ENCODE results near the gene MAP2.

MAP2 gene

GRCh38 chr2:209425471-209426071 lies 1.7 kb downstream of the MAP2 start:
- DNase-seq: no peak

- DNase-seq: no peak
Measured at GRCh38 chr2:209426432-209426831, 2.6 kb downstream of the MAP2 start.

- DNase-seq: no peak
Measured at GRCh38 chr2:209431701-209432100, 7.9 kb downstream of the MAP2 start.

- no peak for DNase-seq
Measured at GRCh38 chr2:209441541-209441940, 17.7 kb downstream of the MAP2 start.

GRCh38 chr2:209442939-209443338 lies 19.1 kb downstream of the MAP2 start:
- no peak for DNase-seq

DNA sequence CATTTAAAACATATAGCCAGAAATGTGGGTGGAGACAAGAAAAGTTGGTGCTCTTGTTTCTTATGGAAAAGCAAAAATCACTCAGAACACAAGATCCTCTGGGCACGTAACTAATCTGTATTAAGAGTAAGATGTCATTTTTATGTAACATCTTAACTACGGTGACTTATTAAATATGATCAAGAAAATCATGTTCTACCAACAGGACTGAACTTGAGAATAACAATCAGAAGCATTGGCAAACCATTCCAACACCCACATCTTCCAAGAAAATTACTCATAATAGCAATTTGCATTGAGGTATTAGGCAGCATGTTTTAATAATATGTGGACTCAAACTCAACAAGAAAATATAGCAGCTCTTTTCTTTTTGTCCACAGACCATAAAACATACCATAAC lies 21.6 kb downstream of the MAP2 start:
- DNase-seq: no peak

- DNase-seq: no peak
Measured at GRCh38 chr2:209451209-209451834, 27.5 kb downstream of the MAP2 start.

GRCh38 chr2:209456489-209456888 lies 32.6 kb downstream of the MAP2 start:
- DNase-seq: no peak

- no peak for DNase-seq
Measured at GRCh38 chr2:209458008-209458979, 34.4 kb downstream of the MAP2 start.

DNA sequence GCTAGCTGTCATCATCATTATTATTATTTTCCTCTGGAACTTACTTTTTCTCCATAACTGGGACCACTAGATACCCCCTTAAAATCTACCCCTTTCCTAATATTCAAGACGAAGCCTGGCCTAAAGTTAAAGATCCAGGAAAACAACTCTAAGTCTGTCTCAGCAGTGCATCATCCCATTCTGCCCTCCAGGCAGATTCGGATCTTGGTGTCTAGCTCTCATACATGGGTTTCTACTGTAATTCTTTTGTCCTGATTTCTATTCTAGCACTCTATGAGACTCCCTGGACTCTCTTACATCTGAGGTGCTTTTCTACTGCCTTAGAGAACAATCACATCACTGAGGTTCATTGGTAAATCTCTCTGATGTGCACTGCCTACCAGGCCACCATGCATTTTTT lies 35.5 kb downstream of the MAP2 start:
- DNase-seq: no peak

GRCh38 chr2:209460151-209460761 lies 36.4 kb downstream of the MAP2 start:
- DNase-seq: no peak

- no peak for DNase-seq
Measured at GRCh38 chr2:209463226-209463625, 39.4 kb downstream of the MAP2 start.

GRCh38 chr2:209463835-209464234 lies 40.0 kb downstream of the MAP2 start:
- DNase-seq: no peak

- DNase-seq: no peak
Measured at GRCh38 chr2:209468846-209469245, 45.0 kb downstream of the MAP2 start.

GRCh38 chr2:209469481-209469880 lies 45.6 kb downstream of the MAP2 start:
- no peak for DNase-seq

GRCh38 chr2:209470466-209470865 lies 46.6 kb downstream of the MAP2 start:
- no peak for DNase-seq

GRCh38 chr2:209471037-209471436 lies 47.2 kb downstream of the MAP2 start:
- no peak for DNase-seq

DNA sequence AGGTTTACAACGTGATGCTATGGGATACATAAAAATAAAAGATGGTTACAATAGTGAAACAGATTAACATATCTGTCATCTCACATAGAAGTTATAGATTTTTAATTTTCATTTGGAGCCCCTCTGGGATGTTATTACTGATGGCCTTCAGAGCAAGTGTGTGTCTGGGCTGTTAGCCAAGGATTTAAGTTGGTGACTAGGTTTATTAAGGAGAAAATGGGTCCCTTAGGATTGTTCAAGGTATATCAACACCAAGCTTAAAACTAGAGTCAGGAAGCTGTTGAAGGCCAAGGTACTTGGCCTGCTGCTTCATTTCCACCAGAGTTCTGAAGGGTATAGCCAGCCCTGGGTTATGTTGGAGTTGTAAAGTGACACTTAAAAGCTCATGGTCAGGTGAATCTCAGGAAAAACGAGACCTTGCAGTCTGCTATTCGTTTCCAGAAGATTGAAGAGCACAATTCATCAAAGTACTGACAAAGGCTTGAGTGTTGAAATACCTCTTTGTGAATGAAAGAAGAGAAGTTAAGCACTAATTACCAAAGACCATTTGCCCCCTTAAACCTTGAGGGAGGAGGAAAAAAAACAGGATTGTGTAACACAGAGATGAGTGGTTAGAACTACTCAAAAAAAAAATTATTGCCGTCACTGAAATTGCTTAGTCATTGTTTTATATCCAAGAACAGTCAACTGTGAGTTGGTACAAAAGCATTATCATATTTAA lies 48.4 kb downstream of the MAP2 start:
- DNase-seq: no peak

DNA sequence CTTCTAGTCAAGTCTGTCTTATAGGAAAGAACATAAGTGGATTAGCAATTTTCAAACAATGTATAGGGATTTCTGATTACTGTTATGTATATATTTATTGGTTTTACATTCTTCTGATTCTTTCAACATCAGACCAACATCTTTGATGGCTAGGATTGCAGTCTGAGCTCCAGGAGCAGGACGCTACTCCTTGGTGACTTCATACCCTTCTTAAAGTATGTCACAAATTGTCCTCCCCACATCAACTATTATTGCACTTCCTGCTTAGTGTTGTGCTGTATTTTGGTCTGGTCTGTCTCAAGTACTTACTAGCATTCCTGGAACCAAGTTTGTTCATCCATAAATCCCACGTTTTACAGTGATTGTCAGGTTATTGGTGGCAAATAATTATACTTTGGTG lies 49.0 kb downstream of the MAP2 start:
- no peak for DNase-seq

- DNase-seq: no peak
Measured at GRCh38 chr2:209473930-209474419, 50.1 kb downstream of the MAP2 start.

DNA sequence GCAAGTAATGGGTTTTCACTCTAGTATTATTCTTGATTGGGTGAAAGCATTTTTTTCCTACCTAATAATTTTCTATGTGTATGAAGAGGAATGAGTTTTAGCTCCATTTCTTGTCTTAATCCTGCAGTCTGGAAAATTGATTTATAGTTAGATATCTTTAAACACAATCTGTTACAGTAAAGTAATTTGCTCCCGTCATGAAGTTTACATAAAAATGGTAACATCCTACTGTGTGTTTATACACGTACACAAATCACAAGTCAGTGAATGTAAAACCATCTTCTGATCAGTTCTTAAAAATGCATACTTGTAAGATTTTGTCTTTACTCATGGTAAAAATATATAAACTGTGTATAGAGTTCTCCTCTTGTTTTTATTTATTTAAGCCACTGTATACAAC lies 51.1 kb downstream of the MAP2 start:
- no peak for DNase-seq
